Measurements from ENCODE around the gene TRIP11. TPM values are rescaled to one million over a fixed set of nuclear protein-coding genes. Genes with fewer than 3 reads are reported as not detected.

The TRIP11 gene
- total RNA-seq, 1 experiment from 2014 or later = 7.5 TPM

- in situ Hi-C loops (cut with HindIII; ENCODE audit: low pct_unique_long_range_greater_than_20kb, low sequenced_read_pairs) = no loop called here
- no peak for DNase-seq (ENCODE audit: low read depth)
Measured at GRCh38 chr14:91931478-91932088, 108.3 kb downstream of the TRIP11 start.

GRCh38 chr14:91929700-91930099 is 110.2 kb downstream of the TRIP11 start:
- no peak for DNase-seq (ENCODE audit: low read depth)
- in situ Hi-C loops (cut with HindIII; ENCODE audit: low pct_unique_long_range_greater_than_20kb, low sequenced_read_pairs) = no loop called here

GRCh38 chr14:91927800-91928199 is 112.1 kb downstream of the TRIP11 start:
- DNase-seq (ENCODE audit: low read depth) = no peak
- in situ Hi-C loops (cut with HindIII; ENCODE audit: low pct_unique_long_range_greater_than_20kb, low sequenced_read_pairs) = no loop called here

GRCh38 chr14:91927191-91927590 is 112.7 kb downstream of the TRIP11 start:
- no peak for DNase-seq (ENCODE audit: low read depth)
- in situ Hi-C loops (cut with HindIII; ENCODE audit: low pct_unique_long_range_greater_than_20kb, low sequenced_read_pairs) = no loop called here

GRCh38 chr14:91926131-91926890 is 113.5 kb downstream of the TRIP11 start:
- no peak for DNase-seq (ENCODE audit: low read depth)
- in situ Hi-C loops (cut with HindIII; ENCODE audit: low pct_unique_long_range_greater_than_20kb, low sequenced_read_pairs) = no loop called here

GRCh38 chr14:91925727-91926121 is 114.1 kb downstream of the TRIP11 start:
- in situ Hi-C loops (cut with HindIII; ENCODE audit: low pct_unique_long_range_greater_than_20kb, low sequenced_read_pairs) = no loop called here
- DNase-seq (ENCODE audit: low read depth) = no peak

GRCh38 chr14:91925001-91925726 is 114.7 kb downstream of the TRIP11 start:
- DNase-seq (ENCODE audit: low read depth) = no peak
- in situ Hi-C loops (cut with HindIII; ENCODE audit: low pct_unique_long_range_greater_than_20kb, low sequenced_read_pairs) = no loop called here

- DNase-seq (ENCODE audit: low read depth) = no peak
- in situ Hi-C loops (cut with HindIII; ENCODE audit: low pct_unique_long_range_greater_than_20kb, low sequenced_read_pairs) = no loop called here
Measured at GRCh38 chr14:91920526-91920925, 119.3 kb downstream of the TRIP11 start.

GRCh38 chr14:91919814-91920213 is 120.0 kb downstream of the TRIP11 start:
- no peak for DNase-seq (ENCODE audit: low read depth)
- in situ Hi-C loops (cut with HindIII; ENCODE audit: low pct_unique_long_range_greater_than_20kb, low sequenced_read_pairs) = no loop called here

- in situ Hi-C loops (cut with HindIII; ENCODE audit: low pct_unique_long_range_greater_than_20kb, low sequenced_read_pairs) = no loop called here
- DNase-seq (ENCODE audit: low read depth) = no peak
Measured at GRCh38 chr14:91918186-91918883, 121.5 kb downstream of the TRIP11 start.

Other genes starting within 250 kb of the TRIP11 start
- gene TC2N, start 172.5 kb downstream of the TRIP11 start, total RNA-seq (2014; rRNA removed; shearing (Covaris generic); ENCODE audit: low replicate concordance) = not detected in 2 replicates
- gene FBLN5, start 92.4 kb downstream of the TRIP11 start, total RNA-seq (2014; rRNA removed; shearing (Covaris generic); ENCODE audit: low replicate concordance) = not detected in 2 replicates
- 9.5 and 10.9 TPM in 2 replicates for gene ATXN3, start 66.5 kb upstream of the TRIP11 start, total RNA-seq (2014; rRNA removed; shearing (Covaris generic); ENCODE audit: low replicate concordance)
- 193 and 239 TPM in 2 replicates for gene NDUFB1, start 81.6 kb upstream of the TRIP11 start, total RNA-seq (2014; rRNA removed; shearing (Covaris generic); ENCODE audit: low replicate concordance)
- gene CPSF2, start 81.9 kb upstream of the TRIP11 start, total RNA-seq (2014; rRNA removed; shearing (Covaris generic); ENCODE audit: low replicate concordance) = 15.8 and 20.8 TPM in 2 replicates